Neural progenitor cell (in vitro differentiated cells): ENCODE measurements around the gene GLP2R. TPM values are rescaled to one million over a fixed set of nuclear protein-coding genes. Genes with fewer than 3 reads are reported as not detected.

Experiments
- DNase-seq: peaks from one replicate; pipeline ENCODE4 v3.0.0-alpha.2; 2016; ENCODE audit warnings: low spot score
- H2AFZ ChIP-seq: fragments of 200-600 bp; sonication (generic); replicated peaks from 2 replicates; pipeline ENCODE4 v1.6.1; 2016; ENCODE audit warnings: antibody characterized with exemption
- H3F3A ChIP-seq: fragments of 200-600 bp; sonication (generic); 2 replicates; pipeline ENCODE4 v1.6.1; 2016; ENCODE audit warnings: antibody characterized with exemption, low read depth
- H3K27ac ChIP-seq: fragments of 200-600 bp; sonication (generic); 2 replicates; pipeline ENCODE4 v1.5.1; 2016; ENCODE audit warnings: mild to moderate bottlenecking
- H3K27me3 ChIP-seq: fragments of 200-600 bp; sonication (generic); 2 replicates; pipeline ENCODE4 v1.6.1; 2016; ENCODE audit warnings: mild to moderate bottlenecking, moderate library complexity
- H3K36me3 ChIP-seq: fragments of 200-600 bp; sonication (generic); 2 replicates; pipeline ENCODE4 v1.5.1; 2016
- H3K4me1 ChIP-seq: fragments of 200-600 bp; sonication (generic); 2 replicates; pipeline ENCODE4 v1.6.1; 2016; ENCODE audit warnings: mixed run types
- H3K4me2 ChIP-seq: fragments of 200-600 bp; sonication (generic); 2 replicates; pipeline ENCODE4 v1.6.1; 2016
- H3K4me3 ChIP-seq: fragments of 200-600 bp; sonication (generic); 2 replicates; pipeline ENCODE4 v1.5.1; 2016
- H3K79me2 ChIP-seq: fragments of 200-600 bp; sonication (generic); 2 replicates; pipeline ENCODE4 v1.6.1; 2016; ENCODE audit warnings: low read depth
- H3K9ac ChIP-seq: fragments of 200-600 bp; sonication (generic); 2 replicates; pipeline ENCODE4 v1.6.1; 2016
- H3K9me3 ChIP-seq: fragments of 200-600 bp; sonication (generic); 2 replicates; pipeline ENCODE4 v1.5.1; 2016; ENCODE audit warnings: low read depth
- H4K20me1 ChIP-seq: fragments of 200-600 bp; sonication (generic); 2 replicates; pipeline ENCODE4 v1.6.1; 2016; ENCODE audit warnings: low read depth
- H3K27ac Mint-ChIP-seq: 3 replicates; pipeline ENCODE4 v1.8.0; 2021; ENCODE audit warnings: mixed read lengths
- H3K27me3 Mint-ChIP-seq: 2 replicates; pipeline ENCODE4 v1.8.0; 2022; ENCODE audit warnings: low read depth, mild to moderate bottlenecking, inconsistent platforms, moderate library complexity, mixed read lengths; ENCODE audit not compliant: insufficient read depth
- H3K36me3 Mint-ChIP-seq: 3 replicates; pipeline ENCODE4 v1.8.0; 2021; ENCODE audit warnings: mixed read lengths
- H3K4me1 Mint-ChIP-seq: 3 replicates; pipeline ENCODE4 v1.8.0; 2021; ENCODE audit warnings: mixed read lengths
- H3K4me3 Mint-ChIP-seq: 3 replicates; pipeline ENCODE4 v1.8.0; 2021; ENCODE audit warnings: mild to moderate bottlenecking, moderate library complexity, mixed read lengths
- H3K9me3 Mint-ChIP-seq: 3 replicates; pipeline ENCODE4 v1.8.0; 2020; ENCODE audit warnings: mixed read lengths
- EZH2 ChIP-seq: fragments of 200-600 bp; sonication (generic); IDR thresholded peaks from 2 replicates; pipeline ENCODE4 v1.6.1; 2017; ENCODE audit warnings: antibody characterized with exemption, mild to moderate bottlenecking, moderate library complexity
- EZH2phosphoT487 ChIP-seq: fragments of 200-600 bp; sonication (generic); IDR thresholded peaks from 2 replicates; pipeline ENCODE4 v1.6.1; 2017; ENCODE audit warnings: antibody characterized with exemption
- total RNA-seq: library from RNA; depleted of rRNA; stranded (reverse); fragments of >200 nt; gene quantifications from 2 replicates; pipeline ENCODE4 v1.2.3, GENCODE V29; 2015; ENCODE audit warnings: low replicate concordance
- TF ChIP-seq, protein P1 (sequence below): fragments of 200-600 bp; sonication (generic); IDR thresholded peaks from 2 replicates; pipeline ENCODE4 v1.5.1; 2017; ENCODE audit warnings: antibody characterized with exemption, mild to moderate bottlenecking

The GLP2R gene
- total RNA-seq, 1 donor from 2014 or later = not detected

DNA sequence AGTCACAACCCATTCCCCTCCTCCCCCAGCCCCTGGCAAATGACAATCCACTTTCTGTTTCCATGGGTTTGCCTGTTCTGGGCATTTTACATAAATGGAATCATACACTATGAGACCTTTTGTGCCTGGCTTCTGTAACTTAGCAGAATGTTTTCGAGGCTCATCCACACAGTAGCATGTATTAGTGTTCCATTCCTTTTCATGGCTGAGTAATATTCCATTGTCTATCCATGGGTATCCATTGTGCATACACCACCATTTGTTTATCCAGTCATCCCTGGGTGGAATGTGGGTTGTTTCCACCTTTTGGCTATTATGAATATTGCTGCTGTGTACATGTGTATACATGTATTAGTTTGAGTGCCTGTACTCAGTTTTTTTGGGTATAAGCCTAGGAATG lies 113.0 kb downstream of the GLP2R start:
- H3K4me1 Mint-ChIP-seq = peaks cover 3% of the 10 kb centered on the region
- no peaks in the 10 kb centered on the region for H4K20me1 ChIP-seq
- H3K9me3 Mint-ChIP-seq = no peaks in the 10 kb centered on the region
- no peaks in the 10 kb centered on the region for H3K36me3 ChIP-seq
- H3K79me2 ChIP-seq = no peaks in the 10 kb centered on the region
- H3K27me3 Mint-ChIP-seq = peaks cover 6% of the 10 kb centered on the region
- H3K27me3 ChIP-seq = no peaks in the 10 kb centered on the region
- no peak overlapping the region for H2AFZ ChIP-seq
- H3K4me2 ChIP-seq = no peak overlapping the region
- H3K9me3 ChIP-seq = no peaks in the 10 kb centered on the region
- peaks cover 4% of the 10 kb centered on the region for H3K36me3 Mint-ChIP-seq
- no peak overlapping the region for H3K27ac Mint-ChIP-seq
- no peaks in the 10 kb centered on the region for H3F3A ChIP-seq
- TF ChIP-seq, protein P1, sequence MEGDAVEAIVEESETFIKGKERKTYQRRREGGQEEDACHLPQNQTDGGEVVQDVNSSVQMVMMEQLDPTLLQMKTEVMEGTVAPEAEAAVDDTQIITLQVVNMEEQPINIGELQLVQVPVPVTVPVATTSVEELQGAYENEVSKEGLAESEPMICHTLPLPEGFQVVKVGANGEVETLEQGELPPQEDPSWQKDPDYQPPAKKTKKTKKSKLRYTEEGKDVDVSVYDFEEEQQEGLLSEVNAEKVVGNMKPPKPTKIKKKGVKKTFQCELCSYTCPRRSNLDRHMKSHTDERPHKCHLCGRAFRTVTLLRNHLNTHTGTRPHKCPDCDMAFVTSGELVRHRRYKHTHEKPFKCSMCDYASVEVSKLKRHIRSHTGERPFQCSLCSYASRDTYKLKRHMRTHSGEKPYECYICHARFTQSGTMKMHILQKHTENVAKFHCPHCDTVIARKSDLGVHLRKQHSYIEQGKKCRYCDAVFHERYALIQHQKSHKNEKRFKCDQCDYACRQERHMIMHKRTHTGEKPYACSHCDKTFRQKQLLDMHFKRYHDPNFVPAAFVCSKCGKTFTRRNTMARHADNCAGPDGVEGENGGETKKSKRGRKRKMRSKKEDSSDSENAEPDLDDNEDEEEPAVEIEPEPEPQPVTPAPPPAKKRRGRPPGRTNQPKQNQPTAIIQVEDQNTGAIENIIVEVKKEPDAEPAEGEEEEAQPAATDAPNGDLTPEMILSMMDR = no peak
- TF ChIP-seq EZH2 = no peak
- no peak for TF ChIP-seq EZH2phosphoT487
- no peaks in the 10 kb centered on the region for H3K4me1 ChIP-seq
- no peak overlapping the region for H3K9ac ChIP-seq
- no peak overlapping the region for H3K4me3 ChIP-seq
- no peak for DNase-seq
- no peak overlapping the region for H3K27ac ChIP-seq
- no peak overlapping the region for H3K4me3 Mint-ChIP-seq

GRCh38 chr17:9940841-9941240 lies 115.1 kb downstream of the GLP2R start:
- H3K27ac ChIP-seq = no peak overlapping the region
- no peaks in the 10 kb centered on the region for H3F3A ChIP-seq
- DNase-seq = no peak
- Mint-ChIP-seq H3K4me3 (no peak overlapping the region), H3K9me3 (no peaks in the 10 kb centered on the region), H3K36me3 (peaks cover 4% of the 10 kb centered on the region), H3K27ac (no peak overlapping the region), H3K4me1 (no peaks in the 10 kb centered on the region), H3K27me3 (peaks cover 4% of the 10 kb centered on the region)
- no peaks in the 10 kb centered on the region for H3K36me3 ChIP-seq
- no peaks in the 10 kb centered on the region for H3K4me1 ChIP-seq
- TF ChIP-seq, protein P1 = no peak
- no peak for TF ChIP-seq EZH2phosphoT487
- TF ChIP-seq EZH2 = no peak
- no peaks in the 10 kb centered on the region for H3K9me3 ChIP-seq
- H3K79me2 ChIP-seq = no peaks in the 10 kb centered on the region
- no peaks in the 10 kb centered on the region for H4K20me1 ChIP-seq
- no peaks in the 10 kb centered on the region for H3K27me3 ChIP-seq
- H3K9ac ChIP-seq = no peak overlapping the region
- H2AFZ ChIP-seq = no peak overlapping the region
- H3K4me3 ChIP-seq = no peak overlapping the region
- no peak overlapping the region for H3K4me2 ChIP-seq

GRCh38 chr17:9941305-9941704 lies 115.6 kb downstream of the GLP2R start:
- H3F3A ChIP-seq = no peaks in the 10 kb centered on the region
- Mint-ChIP-seq H3K27me3 (peaks cover 4% of the 10 kb centered on the region), H3K9me3 (no peaks in the 10 kb centered on the region), H3K36me3 (peaks cover 4% of the 10 kb centered on the region), H3K4me3 (no peak overlapping the region), H3K4me1 (no peaks in the 10 kb centered on the region), H3K27ac (no peak overlapping the region)
- H3K9me3 ChIP-seq = no peaks in the 10 kb centered on the region
- no peaks in the 10 kb centered on the region for H3K27me3 ChIP-seq
- no peak overlapping the region for H3K4me2 ChIP-seq
- no peak overlapping the region for H3K4me3 ChIP-seq
- TF ChIP-seq, protein P1 = no peak
- TF ChIP-seq EZH2 (no peak), EZH2phosphoT487 (no peak)
- no peaks in the 10 kb centered on the region for H4K20me1 ChIP-seq
- no peak for DNase-seq
- no peak overlapping the region for H2AFZ ChIP-seq
- no peaks in the 10 kb centered on the region for H3K36me3 ChIP-seq
- H3K4me1 ChIP-seq = no peaks in the 10 kb centered on the region
- H3K27ac ChIP-seq = no peak overlapping the region
- no peaks in the 10 kb centered on the region for H3K79me2 ChIP-seq
- no peak overlapping the region for H3K9ac ChIP-seq

Other genes starting within 250 kb of the GLP2R start
- gene CFAP52, start 249.3 kb upstream of the GLP2R start, total RNA-seq = not detected in 2 replicates
- 0.06 TPM in 1 of 2 replicates, not detected in the other for gene USP43, start 180.4 kb upstream of the GLP2R start, total RNA-seq
- gene DHRS7C, start 34.3 kb upstream of the GLP2R start, total RNA-seq = not detected in 2 replicates
- not detected in 2 replicates for gene GSG1L2, start 3.8 kb upstream of the GLP2R start, total RNA-seq
- not detected in 2 replicates for gene RCVRN, start 79.3 kb downstream of the GLP2R start, total RNA-seq